Activated CD4-positive, alpha-beta T cell treated with anti-CD3 and anti-CD28 coated beads, Interleukin-2, Interleukin-4, amounts not matched to agents 100 ng/mL and 50 ng/mL, durations not matched to agents 16 hours and 8 hours (primary cell): Measurements from ENCODE around the gene RBMS3.
"Not testable (repeated sequence)": the region's sequence is repeated elsewhere in the genome, so short reads cannot be mapped to it uniquely, and the experiment has no call there.

ENCODE experiments used
- DNase-seq: peaks from one replicate; pipeline ENCODE4 v3.0.0-alpha.2; 2020; ENCODE audit warnings: low spot score

RBMS3 gene

DNA sequence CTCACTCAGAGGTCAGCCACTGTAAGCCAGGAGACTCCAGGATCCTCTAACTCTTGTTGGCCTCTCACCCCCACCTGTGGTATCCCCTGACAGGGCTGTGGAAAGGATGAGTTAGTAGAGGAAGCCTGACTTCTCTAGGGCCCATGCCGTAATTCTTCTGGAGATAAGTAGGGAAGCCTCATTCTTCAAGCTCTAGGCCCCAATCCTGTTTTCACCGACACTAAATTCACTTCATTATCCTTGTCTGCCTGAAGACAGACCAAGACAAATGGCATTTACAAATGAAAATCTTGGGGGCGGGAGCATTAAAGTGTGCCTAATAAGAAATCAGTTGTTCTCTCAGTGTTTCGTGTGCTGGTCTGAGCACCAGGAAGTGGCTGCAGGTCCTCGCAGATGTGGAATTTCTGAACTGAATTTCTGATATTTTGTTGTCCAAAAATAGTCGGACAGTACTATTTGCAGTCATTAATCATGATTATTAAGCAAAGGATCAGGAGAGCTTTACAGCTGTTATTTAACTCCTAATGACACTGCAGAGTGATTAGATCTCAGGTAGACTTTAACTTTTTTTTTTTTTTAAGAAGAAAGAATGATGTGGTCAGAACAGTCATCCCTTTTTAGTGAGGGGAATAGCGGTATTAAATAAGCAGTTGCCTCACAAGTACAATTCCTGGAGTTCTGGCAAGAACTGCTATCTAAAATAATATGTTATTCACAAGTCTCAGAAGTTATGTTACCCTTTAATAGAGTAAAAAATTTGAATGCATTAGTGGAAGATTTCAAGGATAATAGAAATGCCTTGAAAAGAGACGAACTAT is 58.4 kb downstream of the RBMS3 start:
- no peak for DNase-seq

DNA sequence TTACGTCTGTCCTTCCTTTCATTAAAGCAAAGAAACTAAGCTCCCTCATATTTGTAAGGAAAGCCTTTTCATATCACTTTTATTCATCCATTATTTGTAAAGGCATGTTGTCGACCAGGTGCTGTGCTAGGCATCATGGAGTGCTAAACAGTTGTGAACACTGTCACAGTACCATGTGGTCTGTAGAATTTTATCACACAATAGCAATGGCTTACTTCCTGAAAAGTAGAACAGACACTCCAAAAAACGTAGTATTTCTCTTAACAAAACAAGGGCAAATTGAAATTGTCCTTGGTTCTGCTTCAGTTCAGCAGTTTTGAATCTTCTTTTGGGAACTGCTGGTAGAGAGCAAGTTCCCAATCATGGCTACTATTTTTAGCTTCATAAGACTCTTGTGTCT is 63.3 kb downstream of the RBMS3 start:
- no peak for DNase-seq

DNA sequence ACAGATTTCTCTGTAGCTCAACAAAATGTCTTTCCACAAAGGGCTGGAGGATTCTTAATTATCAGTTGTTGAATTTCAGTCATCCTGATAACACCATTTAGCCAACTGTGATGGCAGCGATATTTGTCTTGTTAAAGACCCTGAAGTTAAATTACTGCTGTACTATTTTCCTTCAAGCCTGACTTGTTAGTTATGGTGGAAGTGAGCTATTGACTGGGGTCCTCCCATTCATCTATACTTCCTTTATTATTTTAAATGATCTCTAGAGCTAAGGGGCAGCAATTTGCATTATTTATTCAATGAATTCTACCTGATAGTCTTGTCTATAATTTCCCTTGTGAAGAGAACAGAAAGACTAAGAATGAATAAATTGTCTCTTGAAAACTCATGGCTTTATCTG is 64.1 kb downstream of the RBMS3 start:
- no peak for DNase-seq

DNA sequence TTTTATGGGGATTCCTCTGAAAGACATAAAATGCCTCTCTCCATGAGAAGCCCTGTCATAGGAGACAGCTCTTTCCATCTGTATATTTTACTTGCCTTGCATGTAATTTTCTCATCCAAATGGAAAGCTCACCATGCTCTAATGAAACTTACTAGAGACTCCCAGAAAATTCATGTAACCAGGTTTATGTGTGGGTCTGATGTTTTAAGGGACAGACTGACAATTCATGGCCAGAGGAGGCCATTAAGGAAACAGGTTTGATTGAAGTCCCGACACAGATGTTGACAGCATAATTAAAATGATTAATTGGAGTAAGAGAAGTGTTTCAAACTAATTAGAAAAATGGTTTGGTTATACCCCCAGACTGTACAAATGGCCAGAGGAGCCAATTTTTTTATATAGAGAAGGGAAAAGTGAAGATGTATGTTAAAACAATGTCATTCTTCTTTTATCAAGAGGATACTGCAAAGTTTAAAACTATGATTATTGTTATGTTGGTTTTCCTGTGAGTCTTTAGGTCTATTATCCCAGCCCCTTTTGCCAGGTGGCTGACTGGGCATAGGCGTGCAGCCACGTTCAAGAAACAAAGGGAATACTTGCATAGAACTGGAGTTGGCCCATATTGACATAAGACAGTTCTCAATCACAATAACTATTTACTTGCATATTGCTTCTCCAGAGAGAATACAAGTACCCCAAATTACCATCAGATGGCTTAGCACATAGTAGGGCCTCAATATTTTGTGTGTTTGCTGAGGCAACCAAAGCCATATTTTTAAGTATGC is 64.8 kb downstream of the RBMS3 start:
- no peak for DNase-seq

DNA sequence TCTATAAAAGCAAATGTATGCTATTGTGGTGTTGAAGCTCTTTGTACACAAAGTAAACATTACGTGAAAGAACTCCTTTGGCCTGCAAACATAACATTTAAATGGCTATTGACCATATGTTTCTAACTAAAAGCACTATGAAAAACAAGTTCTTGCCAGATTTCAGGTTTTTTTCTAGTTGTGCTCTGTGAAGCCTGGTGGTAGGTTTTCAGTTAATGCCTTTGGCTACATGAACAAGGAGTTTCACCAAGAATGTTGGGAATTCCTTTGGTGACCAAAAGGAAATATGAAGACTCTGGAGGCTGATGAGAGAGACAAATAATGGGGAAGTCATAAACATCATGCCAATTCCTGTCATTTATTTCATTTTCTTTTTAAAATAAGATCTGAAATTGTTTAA is 66.0 kb downstream of the RBMS3 start:
- no peak for DNase-seq

DNA sequence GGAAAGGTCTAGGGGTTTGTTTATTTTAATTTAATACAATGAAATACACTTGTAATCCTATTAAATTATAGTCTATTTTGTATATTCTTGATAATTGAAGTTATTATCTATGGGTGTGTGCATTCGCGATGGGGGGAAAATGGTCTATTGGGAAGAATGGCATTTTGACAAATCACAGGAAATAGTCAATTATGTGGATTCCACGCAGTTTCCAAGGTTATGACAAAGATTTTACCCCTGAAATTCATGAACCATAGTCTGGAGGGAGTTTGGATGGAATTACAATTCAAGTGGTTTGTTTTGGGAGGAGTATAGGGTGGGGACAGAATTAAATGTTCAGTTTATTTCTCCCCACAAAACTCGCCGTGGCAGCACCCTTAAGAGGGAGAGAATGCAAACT is 66.5 kb downstream of the RBMS3 start:
- no peak for DNase-seq

DNA sequence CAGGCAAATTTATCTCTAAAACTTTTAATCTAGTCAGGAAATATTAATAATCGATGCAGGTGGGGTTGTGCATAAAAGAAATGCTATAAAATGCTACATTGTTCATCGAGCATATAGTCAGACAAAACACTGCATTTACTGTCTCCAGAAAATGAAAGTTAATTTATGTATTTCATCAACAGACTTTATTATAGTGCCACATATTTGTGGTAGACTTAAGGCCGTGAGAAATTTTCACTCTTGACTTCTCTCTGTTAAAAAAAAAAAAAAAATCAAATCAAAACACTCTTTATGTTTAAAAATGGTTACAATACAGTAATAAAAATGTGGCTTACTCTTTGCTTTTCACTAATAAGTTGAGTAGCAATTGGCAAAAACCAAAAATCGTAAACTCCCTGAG is 67.4 kb downstream of the RBMS3 start:
- no peak for DNase-seq

DNA sequence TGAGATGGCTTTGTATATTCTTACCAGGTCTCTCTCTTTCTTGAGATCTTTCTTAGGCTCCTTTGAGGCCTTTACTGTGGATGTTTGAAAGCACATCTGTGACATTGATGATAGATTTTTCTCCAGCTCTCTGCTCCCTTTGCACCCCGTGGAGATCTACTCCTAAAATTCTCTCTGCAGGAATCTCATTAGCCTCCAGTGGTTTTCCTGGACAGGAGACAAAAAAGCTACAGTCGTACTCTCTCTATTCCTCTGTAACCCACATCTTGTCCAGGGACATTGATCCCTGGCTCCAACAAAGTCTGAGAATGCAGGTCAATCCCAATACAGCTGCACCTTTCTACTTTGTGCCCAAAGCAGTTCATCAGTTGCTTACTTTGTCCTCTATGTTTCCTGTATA is 68.2 kb downstream of the RBMS3 start:
- DNase-seq, result no peak

DNA sequence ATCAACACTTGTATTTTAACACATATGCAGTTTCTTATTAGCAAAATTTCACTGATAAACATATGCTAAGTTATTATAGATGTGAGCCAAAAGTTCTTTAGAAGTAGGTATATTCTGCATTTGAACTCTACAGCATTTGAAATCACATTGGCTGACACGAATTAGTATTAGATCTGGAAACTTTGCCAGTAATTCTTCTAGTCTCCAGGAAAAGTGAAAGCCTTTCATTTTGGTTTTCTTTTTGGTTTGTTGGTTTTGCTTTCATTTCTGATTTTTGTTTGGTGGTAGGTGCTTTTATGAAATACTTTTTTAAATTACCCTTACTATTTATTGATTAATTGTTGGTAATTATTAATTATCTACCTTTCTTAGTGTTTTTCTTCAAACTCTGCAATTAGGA is 72.9 kb downstream of the RBMS3 start:
- DNase-seq, result no peak

DNA sequence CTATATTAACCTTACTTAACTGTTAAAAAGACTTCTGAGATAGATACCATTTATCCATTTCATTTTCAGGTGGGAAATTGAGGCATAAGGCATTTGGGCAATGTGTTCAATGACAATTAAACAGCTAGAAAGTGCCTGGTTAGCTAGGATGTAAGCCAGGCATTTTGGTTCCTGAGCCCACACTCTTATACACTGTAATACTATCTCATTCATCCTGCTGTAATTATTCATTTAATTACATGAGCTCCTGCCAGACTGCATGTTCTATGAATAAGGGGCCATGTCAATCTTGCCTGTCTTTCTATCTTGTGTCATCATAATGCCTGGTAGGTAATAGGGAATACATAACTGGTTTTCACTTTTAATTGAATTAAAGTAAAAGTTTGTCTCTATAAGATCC is 74.0 kb downstream of the RBMS3 start:
- DNase-seq, result no peak

DNA sequence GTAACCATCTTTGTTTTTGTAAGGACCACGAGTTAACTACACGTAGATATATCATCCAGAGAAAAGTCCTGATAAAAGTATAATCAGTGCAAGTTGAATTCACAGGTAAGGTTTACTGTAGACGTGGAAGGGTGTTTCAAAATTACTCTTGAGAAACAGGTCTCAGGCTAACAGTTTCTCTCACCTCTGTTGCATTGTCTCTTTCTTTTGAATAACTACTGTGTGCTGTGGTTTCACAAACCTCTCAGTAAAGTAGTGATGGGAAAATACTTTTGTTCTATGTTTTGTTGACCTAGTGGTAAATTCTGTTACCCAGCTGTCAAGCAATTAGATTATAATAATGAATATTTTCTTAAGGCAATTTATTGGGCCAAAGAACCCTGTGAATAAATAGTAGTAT is 75.2 kb downstream of the RBMS3 start:
- no peak for DNase-seq

DNA sequence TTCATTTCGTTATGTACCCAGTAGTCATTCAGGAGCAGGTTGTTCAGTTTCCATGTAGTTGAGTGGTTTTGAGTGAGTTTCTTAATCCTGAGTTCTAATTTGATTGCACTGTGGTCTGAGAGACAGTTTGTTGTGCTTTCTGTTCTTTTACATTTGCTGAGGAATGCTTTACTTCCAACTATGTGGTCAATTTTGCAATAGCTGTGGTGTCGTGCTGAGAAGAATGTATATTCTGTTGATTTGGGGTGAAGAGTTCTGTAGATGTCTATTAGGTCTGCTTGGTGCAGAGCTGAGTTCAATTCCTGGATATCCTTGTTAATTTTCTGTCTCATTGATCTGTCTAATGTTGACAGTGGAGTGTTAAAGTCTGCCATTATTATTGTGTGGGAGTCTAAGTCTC is 79.4 kb downstream of the RBMS3 start:
- not testable (repeated sequence) for DNase-seq

DNA sequence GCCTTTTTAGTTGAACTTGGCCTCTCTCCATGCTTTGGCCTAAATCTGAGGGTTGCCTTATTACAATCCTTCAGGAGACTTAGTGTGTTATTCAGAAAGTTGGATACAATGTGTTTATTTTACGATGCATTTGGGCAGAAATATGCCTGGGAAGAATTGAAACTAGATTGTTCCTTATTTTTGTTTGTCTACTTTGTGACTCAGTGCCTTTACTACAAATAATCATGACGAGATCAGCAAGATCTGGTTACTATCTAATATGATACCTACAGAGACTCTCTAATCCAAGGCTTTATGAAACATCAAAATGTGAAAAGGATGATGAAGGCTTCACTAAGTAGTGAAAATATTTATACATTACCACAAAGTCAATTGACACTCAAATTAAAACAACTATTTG is 82.2 kb downstream of the RBMS3 start:
- no peak for DNase-seq

DNA sequence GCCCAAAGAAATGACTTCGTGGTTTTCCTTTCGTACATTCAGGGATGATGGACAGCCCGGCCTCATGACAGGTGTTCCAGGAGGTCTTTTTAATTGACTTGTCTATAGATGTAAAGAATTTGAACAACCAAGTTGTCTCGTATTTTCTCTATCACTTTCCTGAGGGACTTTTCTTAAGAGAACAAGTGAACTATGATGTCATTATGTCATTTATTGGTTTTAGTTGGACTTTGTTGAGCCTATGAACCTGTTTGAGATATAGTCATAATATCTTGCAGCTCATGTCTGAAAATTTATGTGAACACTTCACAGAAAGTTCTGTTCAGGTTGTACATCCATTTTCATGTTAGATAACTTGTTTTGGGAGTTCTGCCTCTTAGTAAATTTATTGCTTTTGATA is 89.2 kb downstream of the RBMS3 start:
- DNase-seq, result no peak

DNA sequence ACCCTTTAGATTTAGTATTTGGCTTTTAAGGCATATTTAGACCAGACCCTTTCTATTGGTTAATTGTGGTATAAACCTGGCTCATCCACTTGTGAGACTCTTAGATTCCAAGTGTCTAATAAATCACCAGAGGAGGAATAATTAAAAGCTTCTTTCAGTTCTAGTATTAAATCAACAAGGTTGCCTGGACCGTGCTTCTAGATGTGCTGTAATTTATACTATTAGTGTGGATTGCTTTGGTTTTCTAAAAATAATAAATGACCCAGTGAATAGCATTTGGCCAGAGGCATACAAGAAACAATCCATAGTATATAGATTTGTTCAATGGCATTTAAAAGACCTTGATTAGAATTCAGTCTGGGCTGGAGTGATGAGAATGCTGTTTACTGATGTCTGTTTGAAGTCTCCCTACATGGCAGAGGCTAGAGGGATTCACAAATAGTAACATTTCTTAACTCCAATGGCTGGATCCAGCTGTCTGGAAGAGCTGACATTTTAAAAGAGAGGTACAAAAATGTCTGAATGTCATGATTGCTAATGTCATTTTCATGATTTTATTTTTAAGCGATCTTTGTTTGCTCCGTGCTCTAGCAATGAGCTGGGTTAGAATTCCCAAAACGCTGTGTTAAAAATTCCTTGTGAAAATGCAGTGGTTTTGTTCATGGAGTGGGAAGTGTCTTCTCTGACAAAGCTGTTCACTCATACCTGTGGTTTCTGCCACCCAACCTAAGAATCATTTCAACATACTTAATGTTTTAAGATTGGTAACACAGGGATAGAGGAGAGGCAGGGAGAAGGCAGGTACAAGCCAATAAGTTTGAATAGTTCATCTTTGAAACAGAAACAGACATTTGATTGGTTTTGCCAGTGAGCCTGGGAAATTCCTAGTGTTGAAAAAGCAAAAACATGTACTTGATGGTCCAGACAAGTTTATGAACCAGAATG is 89.9 kb downstream of the RBMS3 start:
- no peak for DNase-seq

DNA sequence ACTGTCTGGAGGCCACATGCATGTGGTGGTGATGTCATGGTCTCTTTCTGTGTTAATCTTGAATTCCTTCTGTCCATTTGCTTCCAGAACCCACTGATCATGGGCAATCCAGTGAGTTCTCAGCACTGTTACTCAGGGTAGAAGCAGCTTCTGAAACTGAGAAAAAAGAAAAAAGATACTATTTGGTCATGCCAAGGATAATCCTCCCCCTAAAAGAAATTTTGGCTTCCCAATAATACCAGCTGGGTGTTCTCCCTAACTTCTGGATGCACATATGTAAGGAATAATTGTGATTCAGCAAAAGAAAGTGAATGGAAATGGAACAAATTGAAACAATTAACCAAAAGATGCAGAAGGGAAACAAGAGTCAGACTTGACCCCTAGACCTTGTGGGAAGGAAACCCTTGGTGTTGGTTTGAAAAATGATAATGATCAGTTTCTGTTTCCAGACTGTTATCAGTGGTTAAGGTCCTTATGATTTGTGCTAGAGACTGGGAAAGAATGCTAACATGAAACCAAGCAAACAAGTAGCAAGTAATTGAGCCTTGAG is 92.3 kb downstream of the RBMS3 start:
- DNase-seq, result no peak

DNA sequence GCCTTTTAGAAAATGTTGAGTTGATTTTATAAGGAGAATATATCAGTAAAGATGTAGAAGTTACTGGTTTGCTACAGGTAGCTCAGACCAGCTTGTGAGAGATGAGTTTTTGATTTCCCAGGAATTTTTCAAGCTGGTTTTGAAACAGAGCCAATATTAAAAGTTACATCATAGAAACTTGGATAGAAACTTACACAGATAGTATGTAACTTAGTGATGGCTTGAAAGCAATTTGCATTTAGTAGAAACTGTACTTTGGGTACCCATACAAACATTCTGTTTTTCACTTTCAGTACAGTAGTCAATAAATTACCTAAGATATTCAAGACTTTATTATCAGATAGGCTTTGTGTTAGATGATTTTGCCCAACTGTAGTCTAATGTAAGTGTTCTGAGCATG is 93.4 kb downstream of the RBMS3 start:
- DNase-seq, result no peak

DNA sequence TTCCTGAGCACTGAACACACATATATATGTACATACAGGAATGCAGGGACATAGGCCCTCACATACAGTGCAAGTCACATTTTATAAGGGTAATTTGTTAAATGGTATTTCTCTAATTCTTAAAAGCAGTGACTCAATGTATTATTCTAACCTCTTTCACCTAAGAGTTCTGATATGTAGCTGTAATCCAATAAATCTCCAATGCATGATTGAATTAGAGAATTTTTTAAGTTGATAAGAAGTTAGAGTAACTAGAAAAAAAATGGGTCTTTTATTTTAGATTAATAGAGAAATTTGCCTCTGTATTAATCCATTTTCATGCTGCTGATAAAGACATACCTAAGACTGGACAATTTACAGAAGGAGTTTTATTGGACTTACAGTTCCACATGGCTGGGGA is 98.2 kb downstream of the RBMS3 start:
- DNase-seq, result no peak

DNA sequence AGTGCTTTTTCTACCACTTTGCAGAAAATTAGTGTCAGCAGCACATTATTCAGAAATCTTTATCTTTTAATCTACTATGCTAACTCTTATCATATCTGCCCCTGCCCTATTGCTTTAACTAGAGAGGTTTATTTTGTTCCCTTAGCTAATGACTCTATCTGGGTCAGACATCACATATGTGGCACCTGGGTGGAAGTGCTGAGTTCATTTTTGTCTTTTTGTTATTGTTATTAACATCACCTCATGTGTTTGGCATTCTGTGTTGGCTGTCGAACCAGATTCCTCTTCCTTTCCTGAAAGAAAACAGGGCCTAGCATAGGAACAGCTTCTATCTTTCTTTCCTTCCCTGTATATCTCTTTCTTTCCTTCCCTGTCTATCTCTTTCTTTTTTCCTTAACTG is 100.7 kb downstream of the RBMS3 start:
- DNase-seq, result no peak

DNA sequence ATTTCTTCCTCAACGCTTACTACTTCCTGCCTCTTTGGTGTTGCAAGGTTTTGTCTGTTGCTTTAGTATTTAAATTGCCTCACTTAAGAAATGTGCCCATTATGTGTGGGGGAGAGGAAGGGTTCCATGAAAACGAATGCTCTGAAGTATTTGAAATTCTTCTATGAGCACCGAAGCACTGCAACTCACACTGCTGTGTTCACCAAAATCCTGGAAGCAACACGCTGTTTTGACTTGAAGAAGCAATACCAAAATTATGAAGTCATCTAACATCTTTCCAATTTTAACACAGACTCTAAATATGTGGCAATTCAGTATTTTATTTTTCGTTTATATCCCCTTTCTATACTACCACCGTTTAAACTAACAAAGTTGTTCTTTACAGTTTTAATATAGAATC is 101.5 kb downstream of the RBMS3 start:
- DNase-seq, result no peak

DNA sequence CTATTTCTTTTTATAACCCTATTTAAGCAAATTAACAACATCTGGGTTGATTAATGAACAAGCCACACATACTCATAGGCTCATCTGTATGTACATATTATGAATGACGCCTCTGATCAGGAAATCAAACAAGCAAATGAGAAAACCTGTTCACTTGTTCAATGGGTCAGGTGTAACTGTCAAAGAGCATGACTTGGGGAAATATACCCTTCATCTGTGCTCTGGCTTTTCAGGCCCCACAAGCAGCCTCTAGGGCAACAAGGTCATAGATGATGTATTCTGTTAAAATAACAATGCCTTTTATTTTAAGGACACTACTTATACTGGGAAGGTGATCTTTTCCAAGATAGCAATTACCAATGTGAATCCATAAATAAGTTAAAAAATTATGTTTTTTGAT is 102.0 kb downstream of the RBMS3 start:
- DNase-seq, result no peak

DNA sequence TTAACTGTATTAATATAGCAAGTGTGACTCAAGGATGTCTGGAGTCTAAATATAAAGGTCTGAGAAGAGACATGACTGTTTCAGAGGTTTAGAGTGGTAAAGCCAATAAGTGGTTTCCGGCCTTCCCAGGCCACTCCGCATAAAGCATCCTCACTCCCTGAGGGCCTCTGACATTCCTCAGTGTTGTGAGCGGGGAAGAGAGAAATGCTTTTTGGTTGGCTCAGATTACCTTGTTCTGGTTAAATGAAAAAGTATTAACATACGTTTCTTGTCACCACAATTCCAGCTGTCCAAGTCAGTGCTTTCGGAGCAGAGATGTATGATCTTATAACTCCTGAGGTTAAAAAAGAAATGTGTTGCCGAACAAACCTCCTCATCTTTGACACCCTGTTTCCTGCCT is 103.8 kb downstream of the RBMS3 start:
- DNase-seq, result no peak
